Hindlimb muscle (tissue), 1 donor: ENCODE data around the gene HMGB4. TPM values are rescaled to one million over a fixed set of nuclear protein-coding genes. Genes with fewer than 3 reads are reported as not detected.

Experiments
- DNase-seq: peaks from one replicate; pipeline ENCODE4 v3.0.0-alpha.2; 2013
- polyA plus RNA-seq: library from polyadenylated mRNA; unstranded; fragments of 120-200 nt; gene quantifications from one replicate; pipeline ENCODE4 v1.2.1, GENCODE V29; 2013; ENCODE audit not compliant: insufficient read length

Gene HMGB4
- polyA plus RNA-seq, 1 donor = not detected

DNA sequence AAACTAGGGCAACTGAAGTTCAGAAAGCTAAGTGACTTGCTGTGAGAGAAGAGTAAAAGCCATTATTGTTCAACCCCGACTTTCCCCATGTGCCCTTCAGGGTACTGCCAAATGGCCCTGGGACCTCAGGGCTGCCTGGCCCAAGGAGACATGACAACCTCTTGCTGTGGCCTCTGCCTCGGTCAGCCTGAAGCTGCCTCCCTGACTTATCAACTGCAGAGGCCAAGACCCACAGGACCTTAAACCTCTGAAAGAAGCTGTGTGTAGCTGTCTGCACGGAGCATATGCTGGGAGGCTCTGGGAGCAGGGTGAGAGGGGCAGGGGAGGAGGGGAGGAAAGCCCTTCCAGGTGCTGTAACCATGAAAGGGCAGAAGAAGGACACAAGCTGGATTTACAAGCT lies 35.9 kb downstream of the HMGB4 start:
- no peak for DNase-seq

DNA sequence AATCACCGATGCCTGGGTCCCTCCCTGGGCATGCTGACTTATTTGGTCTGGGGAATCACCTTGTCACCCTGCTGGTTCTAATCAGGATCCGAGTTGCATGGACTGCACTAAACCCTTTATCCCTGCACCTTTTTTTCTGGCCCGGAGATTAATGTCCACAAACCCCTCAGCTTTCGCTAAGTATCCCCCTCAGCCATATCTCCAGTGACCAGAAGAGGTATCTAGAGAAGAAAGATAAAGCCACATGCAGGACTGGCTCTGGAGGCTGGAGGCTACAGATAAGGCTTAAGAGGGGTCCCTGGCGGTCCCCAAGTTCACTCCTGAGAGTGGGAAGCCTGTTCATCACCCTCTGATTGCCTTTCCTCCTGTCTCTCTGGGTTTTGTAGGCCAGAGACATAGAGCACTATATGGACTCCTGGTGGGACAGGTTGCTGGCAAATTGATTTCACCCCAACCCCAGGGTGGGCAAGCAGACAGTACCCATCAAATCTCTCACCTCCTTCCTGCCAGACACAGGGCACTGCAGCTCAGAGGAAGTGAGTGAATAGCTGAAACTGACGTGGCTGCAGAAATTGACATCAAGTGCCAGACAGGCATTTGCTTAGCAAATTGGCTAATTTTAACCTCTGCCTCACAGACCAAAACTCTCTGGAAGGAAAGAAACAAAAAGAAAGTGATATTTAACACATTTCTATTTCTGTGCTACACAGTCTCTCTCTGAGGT lies 38.8 kb downstream of the HMGB4 start:
- DNase-seq = no peak

DNA sequence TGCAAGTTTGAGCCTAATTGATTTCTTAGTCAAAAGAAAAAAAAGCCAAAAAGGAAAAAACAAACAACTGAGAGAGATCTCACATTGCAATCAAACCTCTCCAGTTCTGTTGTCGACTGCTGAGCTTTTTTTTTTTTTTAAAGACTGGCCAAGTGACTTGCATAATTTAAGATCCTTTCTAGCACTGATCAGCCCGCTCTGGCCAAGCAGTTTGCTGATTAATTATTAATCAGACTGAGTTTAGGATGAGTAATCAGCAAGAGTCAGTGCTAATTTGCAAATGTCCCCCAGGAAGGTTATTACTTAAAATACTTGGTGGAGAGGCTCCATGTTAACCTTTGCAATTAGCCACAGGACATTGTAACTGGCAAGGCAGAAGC lies 39.3 kb downstream of the HMGB4 start:
- DNase-seq = no peak

DNA sequence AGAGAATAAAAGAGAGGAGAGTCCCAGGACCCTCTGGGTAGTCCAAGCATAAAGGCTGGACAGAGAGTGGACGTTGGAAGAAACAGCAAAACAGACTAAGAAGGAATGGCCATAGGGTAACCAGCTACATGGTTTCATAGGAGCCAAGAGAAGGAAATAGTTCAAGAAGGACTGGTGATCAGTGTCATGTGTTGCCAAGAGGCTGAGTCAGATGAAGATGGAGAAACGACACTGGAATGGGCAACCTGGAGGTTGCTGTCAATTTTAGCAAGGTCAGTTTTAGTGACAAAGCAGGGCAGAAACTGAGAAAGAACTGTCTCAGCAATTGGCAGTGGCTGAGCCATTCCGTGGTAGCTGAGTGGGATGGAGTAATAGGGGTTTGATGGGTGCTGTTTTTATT lies 41.4 kb downstream of the HMGB4 start:
- DNase-seq = no peak

DNA sequence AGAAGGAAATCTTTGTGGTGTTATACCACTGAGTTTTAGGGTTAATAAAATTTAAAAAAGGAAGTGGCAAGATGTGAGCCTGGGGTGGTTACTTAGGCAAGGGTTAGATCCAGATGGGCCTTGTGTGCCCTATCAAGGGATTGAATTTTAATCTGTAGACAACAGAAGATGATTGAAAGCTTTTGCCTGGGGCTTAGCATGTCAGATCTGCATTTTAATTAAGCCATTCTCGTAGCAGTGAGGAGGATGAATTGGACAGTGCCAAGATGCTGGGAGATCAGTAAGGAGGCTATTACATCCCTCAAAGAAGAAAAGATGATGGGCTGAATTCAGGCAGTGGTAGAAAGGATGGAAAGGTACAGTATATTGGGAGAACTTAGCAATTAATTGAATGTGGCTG lies 42.3 kb downstream of the HMGB4 start:
- DNase-seq = no peak

DNA sequence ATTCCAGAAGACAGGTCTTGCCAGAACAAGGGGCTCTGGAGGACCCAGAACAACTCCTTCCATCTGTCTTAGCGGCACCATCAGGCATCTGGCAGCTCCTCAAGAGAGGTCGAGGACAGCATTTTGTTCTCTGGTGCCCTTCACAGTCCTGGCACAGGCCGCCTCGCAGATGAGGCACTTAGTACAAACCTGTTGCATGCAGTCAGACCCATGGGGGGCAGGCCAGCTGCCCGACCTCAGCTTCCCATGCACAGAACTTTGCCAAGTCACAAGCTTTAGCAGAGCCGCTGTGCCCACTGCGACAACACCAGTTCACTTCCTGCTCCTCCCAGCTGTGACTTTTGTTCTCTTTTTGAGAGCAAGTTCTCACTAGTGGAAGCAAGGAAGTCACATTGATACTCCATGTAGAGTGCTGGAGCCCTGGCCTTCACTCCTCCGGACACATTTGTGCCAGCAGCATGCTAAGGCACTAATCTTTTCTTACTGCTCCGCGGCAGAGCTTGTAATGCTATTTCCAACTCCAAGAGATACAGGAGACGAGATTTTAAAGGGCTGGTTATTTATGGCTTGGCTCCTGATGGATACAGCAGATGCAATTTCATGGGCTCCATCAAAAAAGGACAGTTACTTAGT lies 44.6 kb downstream of the HMGB4 start:
- DNase-seq = no peak
